HepG2 (cell line): ENCODE measurements around the gene MYO19. TPM values are rescaled to one million over a fixed set of nuclear protein-coding genes. Genes with fewer than 3 reads are reported as not detected.

ENCODE experiments used
- CBFB ChIP-seq: sonication (generic); formaldehyde crosslinking; IDR thresholded peaks from 2 replicates; pipeline ENCODE4 v1.4.0; 2020; ENCODE audit warnings: missing genetic modification reagents
- CERS6 ChIP-seq: sonication (generic); formaldehyde crosslinking; IDR thresholded peaks from 2 replicates; pipeline ENCODE4 v1.5.0; 2020; ENCODE audit warnings: missing genetic modification reagents
- DPF2 ChIP-seq: sonication (generic); formaldehyde crosslinking; IDR thresholded peaks from 2 replicates; pipeline ENCODE4 v1.4.0; 2020; ENCODE audit warnings: mild to moderate bottlenecking, low read depth, missing genetic modification reagents, borderline replicate concordance
- GTF3A ChIP-seq: sonication (generic); formaldehyde crosslinking; conservative IDR thresholded peaks from 2 replicates; pipeline ENCODE4 v1.4.0; 2020; ENCODE audit warnings: mild to moderate bottlenecking, missing genetic modification reagents
- KDM6A ChIP-seq: IDR thresholded peaks from 2 replicates; pipeline ENCODE4 v1.6.1; 2016; ENCODE audit warnings: low read depth
- MAFK ChIP-seq, 2 experiments: IDR thresholded peaks in 1 of 2; conservative IDR thresholded peaks in 1 of 2; 2 replicates each; pipeline ENCODE4 v1.6.1; 2011; ENCODE audit warnings: improper control_type of control experiment in 2 of 2, low read length in 2 of 2
- MED8 ChIP-seq: sonication (generic); formaldehyde crosslinking; IDR thresholded peaks from 2 replicates; pipeline ENCODE4 v1.8.1; 2023; ENCODE audit warnings: mild to moderate bottlenecking, missing genetic modification reagents; ENCODE audit not compliant: insufficient replicate concordance
- NFE2 ChIP-seq: sonication (generic); formaldehyde crosslinking; IDR thresholded peaks from 2 replicates; pipeline ENCODE4 v1.4.0; 2020; ENCODE audit warnings: missing genetic modification reagents
- PAXIP1 ChIP-seq: sonication (generic); formaldehyde crosslinking; conservative IDR thresholded peaks from 2 replicates; pipeline ENCODE4 v1.4.0; 2020; ENCODE audit warnings: mild to moderate bottlenecking, missing genetic modification reagents, moderate library complexity
- PHF21A ChIP-seq: sonication (generic); formaldehyde crosslinking; IDR thresholded peaks from 2 replicates; pipeline ENCODE4 v1.5.0; 2020; ENCODE audit warnings: mild to moderate bottlenecking, missing genetic modification reagents
- SOX5 ChIP-seq: IDR thresholded peaks from 2 replicates; pipeline ENCODE4 v1.6.1; 2016; ENCODE audit warnings: borderline replicate concordance
- THAP9 ChIP-seq: sonication (generic); formaldehyde crosslinking; IDR thresholded peaks from 2 replicates; pipeline ENCODE4; 2020; ENCODE audit warnings: missing genetic modification reagents, mild to moderate bottlenecking, borderline replicate concordance
- TRIM22 ChIP-seq: fragments of 450-650 bp; IDR thresholded peaks from 2 replicates; pipeline ENCODE4 v1.6.1; 2017
- XBP1 ChIP-seq: sonication (generic); formaldehyde crosslinking; IDR thresholded peaks from 2 replicates; pipeline ENCODE4 v1.5.0; 2020; ENCODE audit warnings: missing genetic modification reagents
- YEATS2 ChIP-seq: sonication (generic); formaldehyde crosslinking; IDR thresholded peaks from 2 replicates; pipeline ENCODE4 v1.4.0; 2020; ENCODE audit warnings: missing genetic modification reagents, borderline replicate concordance
- ZFP62 ChIP-seq: sonication (generic); formaldehyde crosslinking; IDR thresholded peaks from 2 replicates; pipeline ENCODE4 v1.4.0; 2020; ENCODE audit warnings: missing genetic modification reagents
- ZNF235 ChIP-seq: sonication (generic); formaldehyde crosslinking; IDR thresholded peaks from 2 replicates; pipeline ENCODE4 v1.8.1; 2023; ENCODE audit warnings: mild to moderate bottlenecking, missing genetic modification reagents, borderline replicate concordance
- ZNF558 ChIP-seq: sonication (generic); formaldehyde crosslinking; IDR thresholded peaks from 2 replicates; pipeline ENCODE4 v1.9.0; 2022; ENCODE audit warnings: mild to moderate bottlenecking, missing genetic modification reagents, borderline replicate concordance
- polyA plus RNA-seq, 8 experiments: library from polyadenylated mRNA; depleted of rRNA in 3 of 8; stranded (reverse) in 7 of 8; unstranded in 1 of 8; fragments of >200 nt; fragmentation: Illumina TruSeq in 4 of 8; extraction: Trizol in 4 of 8; gene quantifications; 2 replicates each; pipeline versions ENCODE4 v1.2.1 to v1.2.3, GENCODE V29; 2011 to 2016; ENCODE audit warnings: low read depth in 4 of 8, missing spikeins in 1 of 8, mixed read lengths in 1 of 8; ENCODE audit not compliant: insufficient read depth in 1 of 8
- total RNA-seq, 5 experiments: library from RNA; depleted of rRNA; stranded (reverse); fragments of >200 nt; fragmentation: Illumina TruSeq; extraction: Trizol; gene quantifications; 2 replicates each; pipeline ENCODE4 v1.2.3, GENCODE V29; 2016; ENCODE audit warnings: low read depth in 1 of 5
- TF ChIP-seq, protein P1 (sequence below): sonication (generic); formaldehyde crosslinking; IDR thresholded peaks from 2 replicates; pipeline ENCODE4 v1.8.0; 2022; ENCODE audit warnings: missing genetic modification reagents, mild to moderate bottlenecking, borderline replicate concordance

MYO19 gene
- total and polyA plus RNA-seq, 2 of the 13 experiments (the other 11 are each of a cell fraction or from before 2014, with no cell fraction given): 75.7 to 82.3 TPM

DNA sequence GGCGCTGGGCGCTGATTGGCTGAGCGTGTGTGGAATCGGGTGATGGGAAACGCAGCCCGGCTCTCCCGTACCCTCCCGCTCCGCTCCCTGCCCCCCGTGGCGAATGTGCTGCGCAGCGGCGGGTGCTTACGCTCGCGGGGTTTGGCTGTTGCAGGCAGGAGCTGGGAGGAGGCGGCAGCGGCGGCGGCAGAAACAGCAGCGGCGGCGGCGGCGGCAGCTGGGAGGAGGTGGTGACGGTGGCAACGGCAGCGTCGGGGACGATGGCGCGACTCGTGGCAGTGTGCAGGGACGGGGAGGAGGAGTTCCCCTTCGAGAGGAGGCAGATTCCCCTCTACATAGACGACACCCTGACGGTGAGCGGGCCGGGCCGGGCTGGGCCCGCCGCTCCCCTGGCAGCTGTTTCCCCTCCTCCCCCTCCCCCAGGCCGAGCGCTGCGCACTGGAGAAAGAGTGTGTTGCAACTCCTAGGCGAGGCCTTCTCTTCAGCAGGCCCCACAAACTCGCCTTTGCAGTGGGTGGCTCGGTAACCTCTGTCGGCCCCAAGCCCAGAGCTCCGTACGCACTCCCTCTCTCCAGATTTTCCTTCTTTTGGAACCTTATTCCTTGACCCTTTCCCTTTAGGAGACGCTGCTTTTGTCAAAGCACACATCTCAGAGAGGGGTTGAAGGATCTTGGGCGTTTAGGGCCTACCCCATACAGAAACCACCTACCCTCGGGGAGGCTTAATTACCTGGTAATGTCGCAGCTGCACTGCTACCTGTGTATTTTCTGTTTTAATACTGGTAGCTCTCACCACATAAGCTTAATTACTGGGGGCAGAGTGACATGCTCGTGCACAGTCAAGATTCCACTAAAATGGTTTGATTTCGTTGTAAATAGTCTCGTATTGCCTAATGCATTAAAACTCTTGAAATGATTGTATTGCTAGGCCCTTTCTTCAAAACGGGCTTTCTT lies 11.1 kb upstream of the MYO19 start (continued):
- TF ChIP-seq PAXIP1 (CRISPR knock-in tag): peak; percentile 40
- peak; percentile 73 for TF ChIP-seq CBFB (CRISPR knock-in tag)
- no peak for TF ChIP-seq TRIM22
- TF ChIP-seq MED8 (CRISPR knock-in tag): peak; percentile 47
- TF ChIP-seq YEATS2: peak; percentile 93
- TF ChIP-seq ZFP62 (CRISPR knock-in tag): no peak
- no peak for TF ChIP-seq ZNF235 (CRISPR knock-in tag)
- no peak for TF ChIP-seq CERS6 (CRISPR knock-in tag)
- no peak for TF ChIP-seq SOX5 (CRISPR knock-in tag)
- no peak for TF ChIP-seq XBP1 (CRISPR knock-in tag)
- no peak for TF ChIP-seq KDM6A (CRISPR knock-in tag)
- TF ChIP-seq, protein P1, sequence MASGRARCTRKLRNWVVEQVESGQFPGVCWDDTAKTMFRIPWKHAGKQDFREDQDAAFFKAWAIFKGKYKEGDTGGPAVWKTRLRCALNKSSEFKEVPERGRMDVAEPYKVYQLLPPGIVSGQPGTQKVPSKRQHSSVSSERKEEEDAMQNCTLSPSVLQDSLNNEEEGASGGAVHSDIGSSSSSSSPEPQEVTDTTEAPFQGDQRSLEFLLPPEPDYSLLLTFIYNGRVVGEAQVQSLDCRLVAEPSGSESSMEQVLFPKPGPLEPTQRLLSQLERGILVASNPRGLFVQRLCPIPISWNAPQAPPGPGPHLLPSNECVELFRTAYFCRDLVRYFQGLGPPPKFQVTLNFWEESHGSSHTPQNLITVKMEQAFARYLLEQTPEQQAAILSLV (CRISPR knock-in tag): peak; percentile 26; the same call in 1 of the 2 replicates
- TF ChIP-seq MAFK (conservative IDR thresholded peaks at IDR 0.05 in 1 of 2, IDR thresholded peaks at IDR 0.05 in 1 of 2; ENCODE audit: low read length in 2 of 2): no peak
- TF ChIP-seq THAP9: no peak
- TF ChIP-seq DPF2 (CRISPR knock-in tag): no peak
- TF ChIP-seq NFE2 (CRISPR knock-in tag): no peak
- peak; percentile 44; the same call in 1 of the 2 replicates for TF ChIP-seq ZNF558
- no peak for TF ChIP-seq GTF3A (CRISPR knock-in tag)
- TF ChIP-seq PHF21A (CRISPR knock-in tag): peak; percentile 51; the same call in 1 of the 2 replicates
